PC-3 (cell line): ENCODE results near the gene TMEM132D. TPM values are rescaled to one million over a fixed set of nuclear protein-coding genes. Genes with fewer than 3 reads are reported as not detected.

ENCODE experiments used
- ATAC-seq: fragments of 200-7000 bp; cut with Tn5 transposase; 2 replicates; pipeline ENCODE4 v1.9.1; 2020; ENCODE audit warnings: mild to moderate bottlenecking, moderate library complexity
- BruUV-seq: library from RNA; stranded (reverse); fragments of 400-500 nt; replicated peaks from 2 replicates; lab custom pipeline; 2021; lab: Mats Ljungman, UMichigan
- CTCF ChIA-PET: fragments of 300-600 bp; sonication (Branson Sonifier 250); formaldehyde crosslinking; loops from one replicate; lab custom pipeline; 2022; ENCODE audit warnings: antibody characterized with exemption; lab: Charles Lee
- POLR2A ChIA-PET: fragments of 300-600 bp; sonication (Branson Sonifier 250); formaldehyde crosslinking; loops from one replicate; lab custom pipeline; 2022; ENCODE audit warnings: antibody characterized with exemption; ENCODE audit not compliant: unreplicated experiment; lab: Charles Lee
- DNase-seq: peaks from one replicate; pipeline ENCODE4 v3.0.0-alpha.2; 2015
- H2AFZ ChIP-seq: fragments of 300-600 bp; sonication (generic); 2 replicates; pipeline ENCODE4 v1.6.0; 2016; ENCODE audit warnings: antibody characterized with exemption, low read length
- H3F3A ChIP-seq: fragments of 300-600 bp; sonication (generic); one replicate; pipeline ENCODE4 v1.6.0; 2017; ENCODE audit warnings: antibody characterized with exemption, low read length, control low read depth, mild to moderate bottlenecking; ENCODE audit not compliant: unreplicated experiment
- H3K27ac ChIP-seq: fragments of 300-600 bp; sonication (generic); 2 replicates; pipeline ENCODE4 v1.5.1; 2016; ENCODE audit warnings: mild to moderate bottlenecking, low read length
- H3K27me3 ChIP-seq: fragments of 300-600 bp; sonication (generic); 2 replicates; pipeline ENCODE4 v1.6.1; 2016; ENCODE audit warnings: low read length, mixed read lengths
- H3K36me3 ChIP-seq: fragments of 300-600 bp; sonication (generic); 2 replicates; pipeline ENCODE4 v1.6.1; 2016; ENCODE audit warnings: low read depth, mixed run types, low read length, mixed read lengths
- H3K4me1 ChIP-seq: fragments of 300-600 bp; sonication (generic); 2 replicates; pipeline ENCODE4 v1.5.1; 2016; ENCODE audit warnings: low read length; ENCODE audit not compliant: insufficient read depth
- H3K4me2 ChIP-seq: fragments of 300-600 bp; sonication (generic); 2 replicates; pipeline ENCODE4 v1.6.0; 2016; ENCODE audit warnings: low read length
- H3K4me3 ChIP-seq: fragments of 300-600 bp; sonication (generic); 2 replicates; pipeline ENCODE4 v1.5.1; 2016; ENCODE audit warnings: mild to moderate bottlenecking, low read length, mixed read lengths
- H3K79me2 ChIP-seq: fragments of 300-600 bp; sonication (generic); 2 replicates; pipeline ENCODE4 v1.6.1; 2017; ENCODE audit warnings: low read length, mixed read lengths
- H3K9ac ChIP-seq: fragments of 300-600 bp; sonication (generic); 2 replicates; pipeline ENCODE4 v1.6.0; 2016; ENCODE audit warnings: mild to moderate bottlenecking, low read length
- H3K9me2 ChIP-seq: fragments of 300-600 bp; sonication (generic); replicated peaks from 2 replicates; pipeline ENCODE4 v1.6.1; 2016; ENCODE audit warnings: mixed run types, low read length, mixed read lengths
- H3K9me3 ChIP-seq: fragments of 300-600 bp; sonication (generic); 2 replicates; pipeline ENCODE4 v1.6.1; 2016; ENCODE audit warnings: low read length, mixed read lengths
- H4K20me1 ChIP-seq: fragments of 300-600 bp; sonication (generic); 2 replicates; pipeline ENCODE4 v1.6.1; 2016; ENCODE audit warnings: low read length, mixed read lengths
- EZH2 ChIP-seq: fragments of 300-600 bp; sonication (generic); IDR thresholded peaks from one replicate; pipeline ENCODE4 v1.6.1; 2017; ENCODE audit warnings: antibody characterized with exemption, mild to moderate bottlenecking, low read length; ENCODE audit not compliant: unreplicated experiment
- EZH2phosphoT487 ChIP-seq: fragments of 300-600 bp; sonication (generic); IDR thresholded peaks from 2 replicates; pipeline ENCODE4 v1.6.1; 2018; ENCODE audit warnings: mild to moderate bottlenecking, antibody characterized with exemption, low read length, borderline replicate concordance
- intact Hi-C: fragments of 100-400 bp; cut with micrococcal nuclease; formaldehyde crosslinking; loops from 2 replicates; pipeline ENCODE4 v1.9.0; 2023
- total RNA-seq: library from RNA; depleted of rRNA; stranded (reverse); fragments of >200 nt; gene quantifications from 2 replicates; pipeline ENCODE4 v1.2.3, GENCODE V29; 2014
- TF ChIP-seq, protein P1 (sequence below): fragments of 300-600 bp; sonication (generic); conservative IDR thresholded peaks from 2 replicates; pipeline ENCODE4 v1.5.1; 2017; ENCODE audit warnings: antibody characterized with exemption, low read depth, mild to moderate bottlenecking, low read length

The TMEM132D gene
- total RNA-seq, 1 experiment from 2014 or later, result not detected

DNA sequence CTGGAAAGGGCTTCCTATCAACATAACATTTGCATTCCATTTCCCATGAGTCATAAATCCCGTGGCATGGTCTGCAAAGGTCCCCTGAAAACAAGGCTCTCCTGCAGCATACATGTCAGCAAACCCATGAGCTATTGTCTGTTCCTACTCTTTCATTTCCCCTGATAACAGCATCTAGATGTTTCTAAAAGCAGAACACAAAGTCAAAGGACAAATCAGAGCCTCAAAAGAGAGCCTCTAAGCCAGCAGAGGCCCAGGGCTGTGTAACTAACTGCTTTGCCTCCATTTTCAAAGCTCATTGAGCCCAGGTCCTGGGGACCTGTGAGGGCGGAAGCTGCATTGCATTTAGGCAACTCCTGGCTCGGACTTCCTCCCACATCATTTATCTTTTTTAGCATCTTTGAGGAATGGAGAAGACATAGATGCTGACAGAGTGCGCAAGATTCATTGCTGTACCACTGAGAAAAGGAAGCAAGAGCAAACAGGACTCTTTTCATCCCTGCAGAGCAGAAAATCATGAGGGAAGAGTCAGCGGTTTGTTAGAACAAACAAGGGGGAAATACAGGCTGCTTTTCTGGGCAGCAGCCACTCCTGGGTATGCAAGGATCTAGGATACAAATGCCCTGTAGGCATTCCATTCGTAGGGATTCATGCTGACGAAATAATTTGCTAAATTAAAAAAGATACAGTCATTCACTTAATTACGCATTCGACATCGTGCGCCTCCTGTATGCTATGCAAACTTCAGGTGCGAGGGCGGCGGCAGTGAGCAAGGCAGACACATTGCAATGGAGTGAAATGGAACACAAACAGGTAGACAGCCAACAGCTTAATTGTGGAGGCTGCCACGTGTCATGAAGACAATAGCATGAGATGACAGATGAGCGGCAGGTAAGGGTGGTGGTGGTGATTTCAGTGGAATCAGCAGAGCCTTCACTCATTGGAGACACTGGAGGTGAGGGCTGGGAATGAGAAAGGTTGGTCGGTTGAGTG lies 131.0 kb downstream of the TMEM132D start:
- Histone ChIP-seq H3F3A (no peaks in the 10 kb centered on the region), H3K9me3 (0 out of 2 replicates have a peak, but pooled peaks cover 4% of the 10 kb centered on the region), H3K79me2 (no peaks in the 10 kb centered on the region), H3K4me1 (no peaks in the 10 kb centered on the region), H3K9ac (no peak overlapping the region), H3K27me3 (peaks cover 67% of the 10 kb centered on the region), H3K9me2 (no peaks in the 10 kb centered on the region), H2AFZ (no peak overlapping the region), H4K20me1 (no peaks in the 10 kb centered on the region), H3K27ac (no peak overlapping the region), H3K4me3 (no peak overlapping the region), H3K36me3 (no peaks in the 10 kb centered on the region), H3K4me2 (no peak overlapping the region)
- CTCF ChIA-PET, result no interaction called here
- DNase-seq, result no peak
- TF ChIP-seq, protein P1, sequence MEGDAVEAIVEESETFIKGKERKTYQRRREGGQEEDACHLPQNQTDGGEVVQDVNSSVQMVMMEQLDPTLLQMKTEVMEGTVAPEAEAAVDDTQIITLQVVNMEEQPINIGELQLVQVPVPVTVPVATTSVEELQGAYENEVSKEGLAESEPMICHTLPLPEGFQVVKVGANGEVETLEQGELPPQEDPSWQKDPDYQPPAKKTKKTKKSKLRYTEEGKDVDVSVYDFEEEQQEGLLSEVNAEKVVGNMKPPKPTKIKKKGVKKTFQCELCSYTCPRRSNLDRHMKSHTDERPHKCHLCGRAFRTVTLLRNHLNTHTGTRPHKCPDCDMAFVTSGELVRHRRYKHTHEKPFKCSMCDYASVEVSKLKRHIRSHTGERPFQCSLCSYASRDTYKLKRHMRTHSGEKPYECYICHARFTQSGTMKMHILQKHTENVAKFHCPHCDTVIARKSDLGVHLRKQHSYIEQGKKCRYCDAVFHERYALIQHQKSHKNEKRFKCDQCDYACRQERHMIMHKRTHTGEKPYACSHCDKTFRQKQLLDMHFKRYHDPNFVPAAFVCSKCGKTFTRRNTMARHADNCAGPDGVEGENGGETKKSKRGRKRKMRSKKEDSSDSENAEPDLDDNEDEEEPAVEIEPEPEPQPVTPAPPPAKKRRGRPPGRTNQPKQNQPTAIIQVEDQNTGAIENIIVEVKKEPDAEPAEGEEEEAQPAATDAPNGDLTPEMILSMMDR, result no peak
- no peak for TF ChIP-seq EZH2phosphoT487
- TF ChIP-seq EZH2, result no peak
- ATAC-seq, result no peak
- POLR2A ChIA-PET, result no interaction called here
- intact Hi-C loops, result no loop called here
- BruUV-seq, result no TSS peak

DNA sequence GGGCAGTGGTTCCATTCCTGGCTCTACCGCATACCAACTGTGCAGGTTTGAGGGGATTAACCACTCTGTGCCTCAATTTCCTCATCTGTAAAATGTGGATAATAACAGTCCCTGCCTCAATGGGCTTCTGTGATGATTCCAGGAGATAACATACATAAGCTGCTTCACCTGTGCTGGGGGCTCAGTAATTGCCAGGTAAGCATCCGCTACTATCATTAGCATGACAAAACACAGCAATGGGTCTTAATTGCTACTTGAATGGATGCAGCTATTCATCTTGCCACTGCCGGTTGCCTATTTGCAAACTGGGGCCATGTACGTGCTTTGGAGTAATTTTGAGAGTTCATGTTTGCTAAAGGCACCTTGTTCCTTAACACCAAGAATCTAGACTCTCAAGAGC lies 132.6 kb downstream of the TMEM132D start:
- ATAC-seq (no peak), DNase-seq (no peak)
- Histone ChIP-seq H3K9ac (no peak overlapping the region), H2AFZ (no peak overlapping the region), H3F3A (no peaks in the 10 kb centered on the region), H3K27ac (no peak overlapping the region), H3K9me2 (no peaks in the 10 kb centered on the region), H3K4me1 (no peaks in the 10 kb centered on the region), H4K20me1 (no peaks in the 10 kb centered on the region), H3K9me3 (0 out of 2 replicates have a peak, but pooled peaks cover 7% of the 10 kb centered on the region), H3K27me3 (peaks cover 51% of the 10 kb centered on the region), H3K4me3 (no peak overlapping the region), H3K36me3 (no peaks in the 10 kb centered on the region), H3K79me2 (no peaks in the 10 kb centered on the region), H3K4me2 (no peak overlapping the region)
- ChIA-PET POLR2A (no interaction called here), CTCF (no interaction called here)
- no TSS peak for BruUV-seq
- TF ChIP-seq EZH2 (no peak), EZH2phosphoT487 (no peak)
- TF ChIP-seq, protein P1, result no peak
- intact Hi-C loops, result no loop called here

DNA sequence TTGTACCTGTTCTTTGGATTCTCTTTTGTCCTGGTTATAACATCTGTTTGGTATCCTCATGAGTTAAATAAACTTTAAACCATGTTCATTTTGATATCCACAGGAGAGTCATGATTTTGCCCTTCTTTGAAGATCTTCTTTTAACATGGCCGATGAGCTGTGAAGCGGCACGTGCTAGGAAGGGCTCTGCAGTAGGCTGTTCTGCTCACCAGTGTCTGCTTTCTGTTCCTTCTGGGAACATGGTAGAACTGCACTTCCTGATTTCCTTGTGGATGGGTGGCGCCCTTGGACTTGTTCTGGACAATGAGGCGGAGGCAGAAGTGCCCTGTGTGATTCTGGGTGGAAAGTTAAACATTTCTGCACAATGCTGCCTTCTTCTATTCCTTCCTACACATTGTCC lies 138.1 kb downstream of the TMEM132D start:
- Histone ChIP-seq H3K9me2 (no peaks in the 10 kb centered on the region), H3K36me3 (no peaks in the 10 kb centered on the region), H3K9me3 (0 out of 2 replicates have a peak, but pooled peaks cover 8% of the 10 kb centered on the region), H3K4me1 (no peaks in the 10 kb centered on the region), H4K20me1 (no peaks in the 10 kb centered on the region), H3K4me2 (no peak overlapping the region), H3K79me2 (no peaks in the 10 kb centered on the region), H3K27ac (no peak overlapping the region), H2AFZ (no peak overlapping the region), H3K9ac (no peak overlapping the region), H3K27me3 (peaks cover 32% of the 10 kb centered on the region), H3F3A (no peaks in the 10 kb centered on the region), H3K4me3 (no peak overlapping the region)
- ChIA-PET POLR2A (no interaction called here), CTCF (no interaction called here)
- intact Hi-C loops, result no loop called here
- no TSS peak for BruUV-seq
- TF ChIP-seq, protein P1, result no peak
- no peak for TF ChIP-seq EZH2
- no peak for TF ChIP-seq EZH2phosphoT487
- DNase-seq (no peak), ATAC-seq (no peak)
